Osteoblast (primary cell): ENCODE data around the gene GABARAP. TPM values are rescaled to one million over a fixed set of nuclear protein-coding genes. Genes with fewer than 3 reads are reported as not detected.

Source experiments
- DNase-seq: peaks from one replicate; pipeline ENCODE4 v3.0.0; 2011; ENCODE audit warnings: low spot score, mixed read lengths; ENCODE audit not compliant: insufficient read length; ENCODE audit errors: missing footprints
- H2AFZ ChIP-seq: 2 replicates; pipeline ENCODE4 v1.6.0; 2011; ENCODE audit warnings: mild to moderate bottlenecking, low read length
- H3K27ac ChIP-seq: 2 replicates; pipeline ENCODE4 v1.5.1; 2011; ENCODE audit warnings: mild to moderate bottlenecking, low read depth, low read length, moderate library complexity
- H3K27me3 ChIP-seq: 2 replicates; pipeline ENCODE4 v1.6.0; 2012; ENCODE audit warnings: mild to moderate bottlenecking, control low read depth, inconsistent platforms, low read length, moderate library complexity; ENCODE audit not compliant: insufficient read depth
- H3K36me3 ChIP-seq: 2 replicates; pipeline ENCODE4 v1.5.1; 2011; ENCODE audit warnings: mild to moderate bottlenecking, low read length, control low read depth, moderate library complexity; ENCODE audit not compliant: insufficient read depth
- H3K4me1 ChIP-seq: 2 replicates; pipeline ENCODE4 v1.5.1; 2011; ENCODE audit warnings: mild to moderate bottlenecking, low read length, control low read depth, moderate library complexity; ENCODE audit not compliant: insufficient read depth
- H3K4me2 ChIP-seq: 2 replicates; pipeline ENCODE4 v1.6.0; 2011; ENCODE audit warnings: mild to moderate bottlenecking, low read length; ENCODE audit not compliant: insufficient read depth
- H3K4me3 ChIP-seq: fragments of 200-600 bp; sonication (generic); 3 replicates; pipeline ENCODE4 v1.5.1; 2012; ENCODE audit warnings: mild to moderate bottlenecking, low read length, inconsistent platforms; ENCODE audit not compliant: insufficient read depth
- H3K79me2 ChIP-seq: 2 replicates; pipeline ENCODE4 v1.6.0; 2012; ENCODE audit warnings: mild to moderate bottlenecking, low read length, control low read depth, inconsistent platforms; ENCODE audit not compliant: insufficient read depth
- H3K9me3 ChIP-seq: 2 replicates; pipeline ENCODE4 v1.5.1; 2011; ENCODE audit warnings: low read depth, low read length, control low read depth
- H4K20me1 ChIP-seq: 2 replicates; pipeline ENCODE4 v1.6.0; 2012; ENCODE audit warnings: mild to moderate bottlenecking, low read length, control low read depth; ENCODE audit not compliant: insufficient read depth
- total RNA-seq: library from RNA; depleted of rRNA; stranded (reverse); fragments of >200 nt; gene quantifications from 2 replicates; pipeline ENCODE4 v1.2.3, GENCODE V29; 2012
- TF ChIP-seq, protein P1 (sequence below): IDR thresholded peaks from 2 replicates; pipeline ENCODE4 v1.5.1; 2011; ENCODE audit warnings: mild to moderate bottlenecking, low read depth, low read length, moderate library complexity; ENCODE audit errors: extremely low read depth

The GABARAP gene
- total RNA-seq, 1 donor, result 422 TPM

DNA sequence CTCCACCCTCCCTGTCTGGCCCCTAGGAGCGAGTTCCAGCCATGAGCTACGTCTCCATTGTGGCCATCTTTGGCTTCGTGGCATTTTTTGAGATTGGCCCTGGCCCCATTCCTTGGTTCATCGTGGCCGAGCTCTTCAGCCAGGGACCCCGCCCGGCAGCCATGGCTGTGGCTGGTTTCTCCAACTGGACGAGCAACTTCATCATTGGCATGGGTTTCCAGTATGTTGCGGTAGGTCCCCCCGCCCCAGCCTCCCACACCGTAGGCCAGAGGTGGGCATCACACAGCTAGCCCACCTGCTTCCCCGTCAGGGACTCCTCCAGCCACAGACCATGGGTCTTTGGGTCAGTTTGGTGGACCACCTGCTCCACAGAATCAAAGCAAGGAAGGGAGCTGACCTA lies 43.4 kb upstream of the GABARAP start:
- H3K79me2 ChIP-seq, result no peaks in the 10 kb centered on the region
- H3K36me3 ChIP-seq, result no peaks in the 10 kb centered on the region
- H3K4me1 ChIP-seq, result peaks cover 6% of the 10 kb centered on the region
- no peak overlapping the region for H3K27ac ChIP-seq
- no peaks in the 10 kb centered on the region for H3K9me3 ChIP-seq
- DNase-seq, result peak; percentile 48
- no peaks in the 10 kb centered on the region for H4K20me1 ChIP-seq
- no peak overlapping the region for H3K4me3 ChIP-seq
- H3K27me3 ChIP-seq, result peaks cover 54% of the 10 kb centered on the region
- H3K4me2 ChIP-seq, result no peak overlapping the region
- H2AFZ ChIP-seq, result no peak overlapping the region
- TF ChIP-seq, protein P1, sequence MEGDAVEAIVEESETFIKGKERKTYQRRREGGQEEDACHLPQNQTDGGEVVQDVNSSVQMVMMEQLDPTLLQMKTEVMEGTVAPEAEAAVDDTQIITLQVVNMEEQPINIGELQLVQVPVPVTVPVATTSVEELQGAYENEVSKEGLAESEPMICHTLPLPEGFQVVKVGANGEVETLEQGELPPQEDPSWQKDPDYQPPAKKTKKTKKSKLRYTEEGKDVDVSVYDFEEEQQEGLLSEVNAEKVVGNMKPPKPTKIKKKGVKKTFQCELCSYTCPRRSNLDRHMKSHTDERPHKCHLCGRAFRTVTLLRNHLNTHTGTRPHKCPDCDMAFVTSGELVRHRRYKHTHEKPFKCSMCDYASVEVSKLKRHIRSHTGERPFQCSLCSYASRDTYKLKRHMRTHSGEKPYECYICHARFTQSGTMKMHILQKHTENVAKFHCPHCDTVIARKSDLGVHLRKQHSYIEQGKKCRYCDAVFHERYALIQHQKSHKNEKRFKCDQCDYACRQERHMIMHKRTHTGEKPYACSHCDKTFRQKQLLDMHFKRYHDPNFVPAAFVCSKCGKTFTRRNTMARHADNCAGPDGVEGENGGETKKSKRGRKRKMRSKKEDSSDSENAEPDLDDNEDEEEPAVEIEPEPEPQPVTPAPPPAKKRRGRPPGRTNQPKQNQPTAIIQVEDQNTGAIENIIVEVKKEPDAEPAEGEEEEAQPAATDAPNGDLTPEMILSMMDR, result no peak

DNA sequence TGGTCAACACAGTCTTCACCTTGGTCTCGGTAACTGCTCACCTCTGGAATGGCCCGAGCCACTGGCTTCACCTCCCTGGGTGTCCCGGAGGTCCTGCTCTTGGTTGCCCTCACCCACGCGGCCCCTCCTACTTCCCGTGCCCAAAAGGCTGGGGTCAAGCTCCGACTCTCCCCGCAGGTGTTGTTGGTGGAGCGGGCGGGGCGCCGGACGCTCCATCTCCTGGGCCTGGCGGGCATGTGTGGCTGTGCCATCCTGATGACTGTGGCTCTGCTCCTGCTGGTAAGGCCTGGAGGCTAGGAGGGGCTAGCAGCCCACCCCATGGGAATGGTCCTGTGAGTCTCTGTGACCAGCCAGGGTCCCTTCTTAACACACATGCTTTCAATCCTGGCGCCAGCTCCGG lies 42.7 kb upstream of the GABARAP start:
- Histone ChIP-seq H3K4me3 (no peak overlapping the region), H2AFZ (no peak overlapping the region), H3K27ac (no peak overlapping the region), H3K4me2 (no peak overlapping the region), H3K9me3 (no peaks in the 10 kb centered on the region), H3K27me3 (peaks cover 48% of the 10 kb centered on the region), H3K79me2 (no peaks in the 10 kb centered on the region), H3K4me1 (peaks cover 9% of the 10 kb centered on the region), H4K20me1 (no peaks in the 10 kb centered on the region), H3K36me3 (no peaks in the 10 kb centered on the region)
- DNase-seq, result peak; percentile 4
- TF ChIP-seq, protein P1, result no peak

DNA sequence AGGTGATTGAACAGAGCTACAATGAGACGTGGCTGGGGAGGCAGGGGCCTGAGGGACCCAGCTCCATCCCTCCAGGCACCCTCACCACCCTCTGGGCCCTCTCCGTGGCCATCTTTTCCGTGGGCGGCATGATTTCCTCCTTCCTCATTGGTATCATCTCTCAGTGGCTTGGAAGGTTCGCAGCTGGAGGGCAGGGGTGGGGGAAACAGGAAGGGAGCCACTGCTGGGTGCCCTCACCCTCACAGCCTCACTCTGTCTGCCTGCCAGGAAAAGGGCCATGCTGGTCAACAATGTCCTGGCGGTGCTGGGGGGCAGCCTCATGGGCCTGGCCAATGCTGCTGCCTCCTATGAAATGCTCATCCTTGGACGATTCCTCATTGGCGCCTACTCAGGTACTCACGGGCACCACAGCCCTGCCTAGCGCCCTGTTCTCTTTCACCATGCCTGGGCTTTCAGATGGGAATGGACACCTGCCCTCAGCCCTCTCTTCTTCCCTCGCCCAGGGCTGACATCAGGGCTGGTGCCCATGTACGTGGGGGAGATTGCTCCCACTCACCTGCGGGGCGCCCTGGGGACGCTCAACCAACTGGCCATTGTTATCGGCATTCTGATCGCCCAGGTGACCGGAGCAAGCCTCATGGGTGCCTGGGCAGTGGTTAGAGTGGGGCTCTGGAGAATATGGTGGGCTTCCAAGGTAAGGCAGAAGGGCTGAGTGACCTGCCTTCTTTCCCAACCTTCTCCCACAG lies 41.4 kb upstream of the GABARAP start:
- H3K4me2 ChIP-seq, result no peak overlapping the region
- no peak overlapping the region for H3K4me3 ChIP-seq
- H3K27ac ChIP-seq, result no peak overlapping the region
- H3K79me2 ChIP-seq, result no peaks in the 10 kb centered on the region
- peaks cover 9% of the 10 kb centered on the region for H3K4me1 ChIP-seq
- DNase-seq, result peak; percentile 68
- H3K36me3 ChIP-seq, result no peaks in the 10 kb centered on the region
- TF ChIP-seq, protein P1, result no peak
- H3K27me3 ChIP-seq, result peaks cover 48% of the 10 kb centered on the region
- no peaks in the 10 kb centered on the region for H3K9me3 ChIP-seq
- no peaks in the 10 kb centered on the region for H4K20me1 ChIP-seq
- no peak overlapping the region for H2AFZ ChIP-seq

DNA sequence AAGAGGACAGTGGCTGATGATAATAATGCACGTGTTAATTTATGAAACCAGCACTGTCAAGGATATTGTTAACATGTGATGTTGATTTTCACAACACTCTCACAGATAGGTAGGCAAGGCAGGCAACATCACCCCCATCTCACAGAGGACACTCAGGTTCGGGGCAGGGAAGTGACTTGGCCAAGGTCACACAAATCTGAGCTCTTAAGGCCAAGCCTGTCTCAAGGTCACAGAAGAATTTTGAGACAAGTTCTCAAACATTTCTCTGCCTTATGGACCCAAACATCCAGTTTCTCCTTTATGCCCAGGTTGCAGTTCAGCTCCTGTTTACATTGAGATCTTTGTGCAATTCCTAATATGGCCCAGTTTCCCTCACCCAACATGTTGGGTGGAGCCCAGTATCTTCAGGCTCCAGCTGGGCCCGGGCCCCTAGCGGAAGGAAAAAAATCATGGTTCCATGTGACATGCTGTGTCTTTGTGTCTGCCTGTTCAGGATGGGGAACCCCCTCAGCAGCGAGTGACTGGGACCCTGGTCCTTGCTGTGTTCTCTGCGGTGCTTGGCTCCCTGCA lies 40.6 kb upstream of the GABARAP start:
- H3K36me3 ChIP-seq, result no peaks in the 10 kb centered on the region
- peak; percentile 72 for DNase-seq
- H3K4me1 ChIP-seq, result peaks cover 9% of the 10 kb centered on the region
- no peaks in the 10 kb centered on the region for H3K9me3 ChIP-seq
- H3K79me2 ChIP-seq, result no peaks in the 10 kb centered on the region
- TF ChIP-seq, protein P1, result no peak
- no peaks in the 10 kb centered on the region for H4K20me1 ChIP-seq
- no peak overlapping the region for H3K4me3 ChIP-seq
- no peak overlapping the region for H3K4me2 ChIP-seq
- no peak overlapping the region for H3K27ac ChIP-seq
- peaks cover 44% of the 10 kb centered on the region for H3K27me3 ChIP-seq
- H2AFZ ChIP-seq, result no peak overlapping the region
